Heart right ventricle (tissue), 16 donors: Measurements from ENCODE around the gene HSPA2. TPM values are rescaled to one million over a fixed set of nuclear protein-coding genes. Genes with fewer than 3 reads are reported as not detected.

Experiments
- ATAC-seq, 8 donors: fragments of 200-7000 bp; cut with Tn5 transposase; one replicate each; pipeline ENCODE4 v1.9.1; 2020; ENCODE audit warnings: mild to moderate bottlenecking in 8 of 8, moderate library complexity in 8 of 8, moderate number of reproducible peaks in 1 of 8
- DNase-seq, 2 donors: peaks; one replicate each; pipeline ENCODE4 v3.0.0-alpha.2; 2020
- H3K27ac ChIP-seq, 10 donors: fragments of 200-600 bp; sonication (generic) in 2 of 10; one replicate each; pipeline versions ENCODE4 v1.5.0 to v1.8.0; 2020 to 2022; ENCODE audit warnings: mild to moderate bottlenecking in 3 of 10
- H3K27me3 ChIP-seq, 7 donors: fragments of 200-600 bp; one replicate each; pipeline ENCODE4 v1.8.0; 2021 to 2022; ENCODE audit warnings: mild to moderate bottlenecking in 2 of 7
- H3K36me3 ChIP-seq, 9 donors: fragments of 200-600 bp; sonication (generic) in 1 of 9; one replicate each; pipeline versions ENCODE4 v1.5.0 to v1.8.0; 2020 to 2022; ENCODE audit warnings: mild to moderate bottlenecking in 2 of 9
- H3K4me1 ChIP-seq, 9 donors: fragments of 200-600 bp; sonication (generic) in 1 of 9; one replicate each; pipeline versions ENCODE4 v1.5.0 to v1.8.0; 2020 to 2022; ENCODE audit warnings: mild to moderate bottlenecking in 4 of 9
- H3K4me3 ChIP-seq, 10 donors: fragments of 200-600 bp; sonication (generic) in 2 of 10; one replicate each; pipeline versions ENCODE4 v1.5.0 to v1.8.0; 2020 to 2022; ENCODE audit warnings: mild to moderate bottlenecking in 7 of 10, moderate library complexity in 2 of 10
- H3K9me3 ChIP-seq, 11 donors: fragments of 200-600 bp in 10 of 11; sonication (generic) in 2 of 11; one replicate each; pipeline versions ENCODE4 v1.5.0 to v1.8.0; 2013 to 2022; ENCODE audit warnings: mild to moderate bottlenecking in 2 of 11, control low read depth in 1 of 11, moderate library complexity in 1 of 11
- WGBS, 2 donors: extraction: QIAGEN DNeasy Blood & Tissue Kit; methylation state at CpG; one replicate each; pipeline ENCODE4 v1.1.7; 2013; ENCODE audit warnings: inconsistent platforms in 1 of 2; 5-methylcytosine and 5-hydroxymethylcytosine counted together
- intact Hi-C, 10 donors: fragments of 100-400 bp; cut with DNase I; formaldehyde crosslinking; loops; one replicate each; pipeline versions ENCODE4 v1.11.1 to v1.14.2; 2022
- long read RNA-seq, 3 donors: library from polyadenylated mRNA; unstranded; transcript quantifications; one replicate each; pipeline ENCODE4 v2.0.0, GENCODE V29; 2020 to 2021
- polyA plus RNA-seq, 2 donors: library from polyadenylated mRNA; stranded (reverse); fragments of 200-250 nt; gene quantifications; one replicate each; pipeline ENCODE4 v1.2.3, GENCODE V29; 2013
- total RNA-seq, 10 donors: library from RNA; stranded (reverse); fragmentation: NEBNext Ultra II Directional in 3 of 10; extraction: Animal tissue kit (Norgen Biotek cat#: 25700) in 3 of 10; gene quantifications; one replicate each; pipeline versions ENCODE4 v1.2.1 to v1.2.4, GENCODE V29; 2021 to 2023
- TF ChIP-seq, protein P1 (sequence below), 9 donors: fragments of 200-600 bp; sonication (generic) in 2 of 9; IDR thresholded peaks; one replicate each; pipeline versions ENCODE4 v1.5.0 to v1.8.0; 2021 to 2022; ENCODE audit warnings: antibody characterized with exemption in 9 of 9, mild to moderate bottlenecking in 5 of 9, moderate library complexity in 1 of 9
- donor health status: Arrhythmogenic right ventricular cardiomyopathy.
- donor health status: ischemic (EF 13 %, LVEDD 7.1; RV severe dilation, severe dysfunction).
- donor health status: healthy with polysubstance abuse.
- donor health status: DM: no; HTN: yes; CAD: no.
- donor health status: DM: no; HTN: no; CAD: no.
- donor health status: ischemic (EF 25% LVEDD 6.9; RV normal size, moderate dysfunction).
- donor health status: ischemic (EF 25% LVEDD 5.7; RV mildly dilated, moderate dysfunction).
- donor health status: healthy.
- donor health status: DM: yes; HTN: yes; CAD: no.
- donor health status: Ischemic cardiomyopathy.
- donor health status: ischemic (EF 35%, LVEDD 5.7; RV mildly dilated, moderate dysfunction).
- donor health status: nonischemic (EF 11% LVEDD 7.7; RV severe dilation, severe dysfunction).
- donor health status: DM: yes; HTN: yes; CAD: no.
- donor health status: PGD.
- donor health status: ischemic (EF 29% LVEDD 5.4; RV normal size, mild dysfunction).
- donor health status: nonischemic (EF 23%, LVEDD 6.1; RV moderate dilation, normal function).

Gene HSPA2
- total RNA-seq: 10 to 100 TPM in 9 of 10 donors, 1 to 10 TPM in 1; 9.4 to 77.6 (median 34.8) TPM
- 10 to 100 TPM in 1 of 2 donors, 1 to 10 TPM in 1; 2.6 to 10.3 TPM for polyA plus RNA-seq
- long read RNA-seq, donor 1, transcript HSPA2-201 (1 exons, 2,767 nt): major isoform, 41 of 41 reads
- long read RNA-seq, donor 1, partial matches to known transcripts: 0 of 41 reads
- long read RNA-seq, donor 1, other reads (novel, unspliced or antisense): 0 of 41 reads
- long read RNA-seq, donor 2, transcript HSPA2-201 (1 exons, 2,767 nt): major isoform, 148 of 148 reads
- long read RNA-seq, donor 2, partial matches to known transcripts: 0 of 148 reads
- long read RNA-seq, donor 2, other reads (novel, unspliced or antisense): 0 of 148 reads
- long read RNA-seq, donor 3, transcript HSPA2-201 (1 exons, 2,767 nt): major isoform, 124 of 124 reads
- long read RNA-seq, donor 3, partial matches to known transcripts: 0 of 124 reads
- long read RNA-seq, donor 3, other reads (novel, unspliced or antisense): 0 of 124 reads

DNA sequence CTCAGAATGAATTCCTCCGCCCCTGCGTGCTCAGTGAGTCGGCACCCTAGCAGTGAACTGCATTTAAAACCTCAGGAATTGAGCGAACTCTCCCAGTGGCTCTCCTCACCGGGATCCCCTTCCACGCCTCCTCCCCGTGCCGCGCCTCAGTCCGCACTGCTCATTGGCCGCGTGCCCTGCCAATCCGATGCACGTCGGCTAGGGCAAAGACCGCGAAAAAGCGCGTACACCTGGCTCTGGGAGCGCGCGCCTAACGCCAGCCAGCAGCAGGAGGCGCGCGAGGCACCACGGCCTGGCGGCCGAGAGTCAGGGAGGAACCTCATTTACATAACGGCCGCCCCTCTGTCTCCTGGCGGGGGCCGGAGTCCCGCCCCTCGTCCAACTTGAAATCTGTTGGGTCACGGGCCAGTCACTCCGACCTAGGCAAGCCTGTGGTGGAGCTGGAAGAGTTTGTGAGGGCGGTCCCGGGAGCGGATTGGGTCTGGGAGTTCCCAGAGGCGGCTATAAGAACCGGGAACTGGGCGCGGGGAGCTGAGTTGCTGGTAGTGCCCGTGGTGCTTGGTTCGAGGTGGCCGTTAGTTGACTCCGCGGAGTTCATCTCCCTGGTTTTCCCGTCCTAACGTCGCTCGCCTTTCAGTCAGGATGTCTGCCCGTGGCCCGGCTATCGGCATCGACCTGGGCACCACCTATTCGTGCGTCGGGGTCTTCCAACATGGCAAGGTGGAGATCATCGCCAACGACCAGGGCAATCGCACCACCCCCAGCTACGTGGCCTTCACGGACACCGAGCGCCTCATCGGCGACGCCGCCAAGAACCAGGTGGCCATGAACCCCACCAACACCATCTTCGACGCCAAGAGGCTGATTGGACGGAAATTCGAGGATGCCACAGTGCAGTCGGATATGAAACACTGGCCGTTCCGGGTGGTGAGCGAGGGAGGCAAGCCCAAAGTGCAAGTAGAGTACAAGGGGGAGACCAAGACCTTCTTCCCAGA, at the start of gene HSPA2:
TSS of gene HSPA2 (plus strand) at position 534 of the 995 bp plus-strand sequence. CDS start at position 643, 109 bp downstream.
- Histone ChIP-seq H3K4me1 (peaks cover 0 to 35% (median 16%) of the 10 kb centered on the region in 9 donors), H3K27me3 (peaks cover 0 to 44% (median 4%) of the 10 kb centered on the region in 7 donors), H3K9me3 (peaks cover 0 to 13% (median 0%) of the 10 kb centered on the region in 11 donors), H3K36me3 (no peaks in the 10 kb centered on the region), H3K27ac (peak within 1 kb of the TSS; percentile 12 to 84 (median 82)), H3K4me3 (peak within 1 kb of the TSS; percentile 41 to 75 (median 70))
- 5 to 8% methylated on average over 79 of the region's 79 CpGs for WGBS, 2 donors
- intact Hi-C loops: loop anchor here in 9 of 10 donors (2.0 to 10.0 kb wide), 4 partner anchors 94 to 234 kb away; no protein-coding TSS in a partner anchor
- TF ChIP-seq, protein P1, sequence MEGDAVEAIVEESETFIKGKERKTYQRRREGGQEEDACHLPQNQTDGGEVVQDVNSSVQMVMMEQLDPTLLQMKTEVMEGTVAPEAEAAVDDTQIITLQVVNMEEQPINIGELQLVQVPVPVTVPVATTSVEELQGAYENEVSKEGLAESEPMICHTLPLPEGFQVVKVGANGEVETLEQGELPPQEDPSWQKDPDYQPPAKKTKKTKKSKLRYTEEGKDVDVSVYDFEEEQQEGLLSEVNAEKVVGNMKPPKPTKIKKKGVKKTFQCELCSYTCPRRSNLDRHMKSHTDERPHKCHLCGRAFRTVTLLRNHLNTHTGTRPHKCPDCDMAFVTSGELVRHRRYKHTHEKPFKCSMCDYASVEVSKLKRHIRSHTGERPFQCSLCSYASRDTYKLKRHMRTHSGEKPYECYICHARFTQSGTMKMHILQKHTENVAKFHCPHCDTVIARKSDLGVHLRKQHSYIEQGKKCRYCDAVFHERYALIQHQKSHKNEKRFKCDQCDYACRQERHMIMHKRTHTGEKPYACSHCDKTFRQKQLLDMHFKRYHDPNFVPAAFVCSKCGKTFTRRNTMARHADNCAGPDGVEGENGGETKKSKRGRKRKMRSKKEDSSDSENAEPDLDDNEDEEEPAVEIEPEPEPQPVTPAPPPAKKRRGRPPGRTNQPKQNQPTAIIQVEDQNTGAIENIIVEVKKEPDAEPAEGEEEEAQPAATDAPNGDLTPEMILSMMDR (IDR thresholded peaks at IDR 0.05): peak; percentile 63 to 99 (median 89)
- peak; percentile 99 for DNase-seq
- peak; percentile 97 to 99 (median 98) for ATAC-seq

DNA sequence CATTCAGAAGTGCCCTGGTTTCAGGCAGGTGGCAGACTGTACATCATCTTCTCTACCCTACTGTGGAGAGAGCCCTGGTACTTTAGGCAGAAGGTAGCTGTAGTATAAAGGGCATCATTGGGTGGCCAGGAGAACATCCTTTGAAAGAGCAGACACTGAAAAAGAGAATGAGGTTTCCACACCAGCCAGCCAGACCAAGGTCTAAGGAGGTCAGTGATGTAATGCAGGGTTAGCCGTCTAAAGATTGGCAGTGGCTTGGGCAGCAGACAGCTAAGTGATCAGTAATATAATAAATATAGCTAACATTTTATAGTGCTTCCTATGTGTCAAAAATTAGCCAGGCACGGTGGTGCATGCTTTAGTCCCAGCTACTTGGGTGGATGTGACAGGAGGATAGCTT, 48.9 kb upstream of the HSPA2 start:
- Histone ChIP-seq H3K27me3 (no peaks in the 10 kb centered on the region), H3K36me3 (peaks cover 0 to 69% (median 27%) of the 10 kb centered on the region in 9 donors), H3K4me1 (peaks cover 0 to 29% (median 17%) of the 10 kb centered on the region in 9 donors), H3K27ac (peak overlapping the region in 2 of 10 donors; percentile 9 to 13), H3K4me3 (no peak overlapping the region), H3K9me3 (no peaks in the 10 kb centered on the region)
- 46 to 64% methylated on average over 2 of the region's 2 CpGs for WGBS, 2 donors
- TF ChIP-seq, protein P1 (IDR thresholded peaks at IDR 0.05): no peak
- DNase-seq (no peak), ATAC-seq (peak in 4 of 8 donors; percentile 28 to 68 (median 64))
- intact Hi-C loops: no loop called here

DNA sequence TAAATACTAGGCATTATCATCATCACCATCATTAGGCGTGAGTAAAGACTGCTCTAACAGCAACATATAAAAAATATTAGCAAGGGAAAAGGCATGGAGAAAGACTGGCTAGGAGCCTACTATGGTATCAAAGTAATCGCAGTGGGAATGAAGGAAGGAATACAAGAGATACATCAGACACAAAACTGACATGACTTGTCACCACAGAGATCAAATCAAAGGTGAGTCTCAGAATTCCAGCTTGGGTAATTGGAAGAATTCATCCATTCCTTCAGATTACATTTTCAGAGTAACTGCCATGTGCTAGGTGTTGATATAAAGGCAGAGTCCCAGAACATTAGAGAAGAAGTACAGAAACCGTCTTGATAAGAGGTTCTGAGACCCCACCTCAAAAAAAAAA, 47.1 kb upstream of the HSPA2 start:
- WGBS, 2 donors: 69 to 71% methylated on average over 3 of the region's 3 CpGs
- DNase-seq: no peak
- no peak for ATAC-seq
- no peak overlapping the region for H3K4me3 ChIP-seq
- intact Hi-C loops: no loop called here
- peaks cover 0 to 58% (median 11%) of the 10 kb centered on the region in 9 donors for H3K36me3 ChIP-seq
- H3K27ac ChIP-seq: peak overlapping the region in 4 of 10 donors; percentile 8 to 68 (median 46)
- H3K4me1 ChIP-seq: peaks cover 0 to 42% (median 18%) of the 10 kb centered on the region in 9 donors
- TF ChIP-seq, protein P1 (IDR thresholded peaks at IDR 0.05): no peak
- no peaks in the 10 kb centered on the region for H3K9me3 ChIP-seq
- no peaks in the 10 kb centered on the region for H3K27me3 ChIP-seq

DNA sequence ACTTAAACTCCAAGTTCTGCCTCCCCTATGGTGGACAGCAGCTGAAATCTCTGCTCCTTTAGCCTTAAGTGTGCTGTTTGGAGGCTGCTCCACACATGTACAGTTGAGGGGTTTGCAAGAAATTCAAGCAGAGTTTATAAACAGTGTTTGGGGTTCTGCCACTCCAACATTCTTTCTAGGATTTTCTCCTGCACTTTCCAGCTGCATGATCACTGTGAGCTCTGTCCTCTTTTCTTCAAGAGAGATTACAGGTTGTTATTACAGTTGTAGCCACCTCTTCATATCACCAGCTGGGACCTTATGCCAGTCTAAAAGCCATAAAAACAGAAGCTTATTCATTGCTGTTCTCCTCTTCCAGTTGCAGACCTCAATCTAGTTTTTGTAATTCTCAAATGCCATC, 45.3 kb upstream of the HSPA2 start:
- H3K36me3 ChIP-seq: peaks cover 0 to 42% (median under 1%) of the 10 kb centered on the region in 9 donors
- no peaks in the 10 kb centered on the region for H3K9me3 ChIP-seq
- ATAC-seq: no peak
- H3K4me3 ChIP-seq: no peak overlapping the region
- H3K27me3 ChIP-seq: no peaks in the 10 kb centered on the region
- peak overlapping the region in 1 of 10 donors; percentile 8 for H3K27ac ChIP-seq
- intact Hi-C loops: no loop called here
- peaks cover 0 to 59% (median 26%) of the 10 kb centered on the region in 9 donors for H3K4me1 ChIP-seq
- TF ChIP-seq, protein P1 (IDR thresholded peaks at IDR 0.05): no peak
- DNase-seq: no peak
